K562 (cell line): ENCODE measurements around the gene RAPSN. TPM values are rescaled to one million over a fixed set of nuclear protein-coding genes. Genes with fewer than 3 reads are reported as not detected.
A peak's percentile ranks its signal among the peaks of the same experiment; 100 is the strongest.

ENCODE experiments used
- ATF3 ChIP-seq, 2 experiments: fragments of 450-650 bp in 1 of 2; sonication (generic) in 1 of 2; formaldehyde crosslinking in 1 of 2; IDR thresholded peaks in 1 of 2; conservative IDR thresholded peaks in 1 of 2; 2 replicates each; pipeline versions ENCODE4 v1.6.1 to v1.8.1; 2016 to 2023; ENCODE audit warnings: mild to moderate bottlenecking in 2 of 2, moderate library complexity in 2 of 2, inconsistent platforms in 1 of 2, missing genetic modification reagents in 1 of 2
- DMBX1 ChIP-seq: fragments of 250-450 bp; sonication (Bioruptor Pico); IDR thresholded peaks from 2 replicates; pipeline ENCODE4 v1.8.0; 2022; ENCODE audit warnings: inconsistent platforms, mild to moderate bottlenecking, moderate library complexity, borderline replicate concordance
- FIP1L1 ChIP-seq: fragments of 200-400 bp; formaldehyde crosslinking; IDR thresholded peaks from 2 replicates; pipeline ENCODE4 v1.6.1; 2018; ENCODE audit warnings: mild to moderate bottlenecking, low read depth, low read length; ENCODE audit not compliant: poor library complexity, severe bottlenecking
- GATA2 ChIP-seq: sonication (generic); formaldehyde crosslinking; IDR thresholded peaks from 2 replicates; pipeline ENCODE4 v1.4.0; 2020; ENCODE audit warnings: mild to moderate bottlenecking, missing genetic modification reagents
- GTF2A2 ChIP-seq: IDR thresholded peaks from 2 replicates; pipeline ENCODE4 v1.6.1; 2016; ENCODE audit warnings: mild to moderate bottlenecking, missing genetic modification characterization, missing compliant biosample characterization
- POLR2H ChIP-seq: IDR thresholded peaks from 2 replicates; pipeline ENCODE4 v1.6.1; 2016; ENCODE audit warnings: missing genetic modification characterization, low read depth, mild to moderate bottlenecking, control low read depth, missing compliant biosample characterization, moderate library complexity
- ZNF133 ChIP-seq: fragments of 250-450 bp; sonication (Bioruptor Pico); IDR thresholded peaks from 2 replicates; pipeline ENCODE4 v1.4.0; 2020; ENCODE audit warnings: mild to moderate bottlenecking
- ZNF347 ChIP-seq: fragments of 450-650 bp; formaldehyde crosslinking; IDR thresholded peaks from 2 replicates; pipeline ENCODE4 v1.4.0; 2020; ENCODE audit warnings: low read depth, mild to moderate bottlenecking, moderate library complexity
- ZNF77 ChIP-seq: fragments of 250-450 bp; sonication (Bioruptor Pico); IDR thresholded peaks from 2 replicates; pipeline ENCODE4 v1.5.0; 2020
- polyA plus RNA-seq, 8 experiments: library from polyadenylated mRNA; depleted of rRNA in 4 of 8; stranded (reverse) in 5 of 8; unstranded in 3 of 8; fragments of >200 nt; fragmentation: Nextera tagmentation in 2 of 8; fragmentation: Illumina TruSeq in 1 of 8; extraction: Ambion mirVana in 2 of 8; extraction: Trizol in 1 of 8; gene quantifications; 2 replicates each; pipeline versions ENCODE4 v1.2.1 to v1.2.3, GENCODE V29; 2011 to 2014; ENCODE audit warnings: inconsistent platforms in 1 of 8, missing spikeins in 1 of 8
- total RNA-seq, 7 experiments: library from RNA; depleted of rRNA in 6 of 7; stranded (reverse); fragments of >200 nt in 6 of 7; fragmentation: Illumina TruSeq in 2 of 7; extraction: Trizol in 2 of 7; gene quantifications; 2 replicates each; pipeline versions ENCODE4 v1.2.1 to v1.2.3, GENCODE V29; 2011 to 2021; ENCODE audit warnings: low replicate concordance in 1 of 7
- TF ChIP-seq, protein P1 (sequence below): fragments of 450-650 bp; formaldehyde crosslinking; IDR thresholded peaks from 2 replicates; pipeline ENCODE4 v1.4.0; 2020; ENCODE audit warnings: mild to moderate bottlenecking, mixed read lengths

RAPSN gene
- total and polyA plus RNA-seq, 9 of the 15 experiments (the other 6 are each of a cell fraction or from before 2014, with no cell fraction given) = 0.06 to 0.11 TPM; not detected in 7

- no peak for TF ChIP-seq DMBX1
- TF ChIP-seq ZNF77 (CRISPR knock-in tag) = no peak
- no peak for TF ChIP-seq POLR2H (tag)
- TF ChIP-seq ATF3 (IDR thresholded peaks at IDR 0.05) = 0 out of 2 replicates have a peak, but pooled peaks have one; percentile 9
- no peak for TF ChIP-seq ATF3 (CRISPR knock-in tag; conservative IDR thresholded peaks at IDR 0.05)
- TF ChIP-seq ZNF347 (CRISPR knock-in tag) = no peak
- TF ChIP-seq GTF2A2 = no peak
- no peak for TF ChIP-seq GATA2 (CRISPR knock-in tag)
- no peak for TF ChIP-seq ZNF133 (CRISPR knock-in tag)
- no peak for TF ChIP-seq FIP1L1
- TF ChIP-seq, protein P1, sequence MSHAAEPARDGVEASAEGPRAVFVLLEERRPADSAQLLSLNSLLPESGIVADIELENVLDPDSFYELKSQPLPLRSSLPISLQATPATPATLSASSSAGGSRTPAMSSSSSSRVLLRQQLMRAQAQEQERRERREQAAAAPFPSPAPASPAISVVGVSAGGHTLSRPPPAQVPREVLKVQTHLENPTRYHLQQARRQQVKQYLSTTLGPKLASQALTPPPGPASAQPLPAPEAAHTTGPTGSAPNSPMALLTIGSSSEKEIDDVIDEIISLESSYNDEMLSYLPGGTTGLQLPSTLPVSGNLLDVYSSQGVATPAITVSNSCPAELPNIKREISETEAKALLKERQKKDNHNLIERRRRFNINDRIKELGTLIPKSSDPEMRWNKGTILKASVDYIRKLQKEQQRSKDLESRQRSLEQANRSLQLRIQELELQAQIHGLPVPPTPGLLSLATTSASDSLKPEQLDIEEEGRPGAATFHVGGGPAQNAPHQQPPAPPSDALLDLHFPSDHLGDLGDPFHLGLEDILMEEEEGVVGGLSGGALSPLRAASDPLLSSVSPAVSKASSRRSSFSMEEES (CRISPR knock-in tag) = no peak
These were observed 5.1 kb downstream of the RAPSN start (continued) for GRCh38 chr11:47443817-47444216.
